Natural killer cell (primary cell): ENCODE measurements around the gene LLGL1. TPM values are rescaled to one million over a fixed set of nuclear protein-coding genes. Genes with fewer than 3 reads are reported as not detected.

Source experiments
- ATAC-seq, 3 donors: fragments of 150-1000 bp in 2 of 3; fragments of 200-7000 bp in 1 of 3; cut with Tn5 transposase; 1 replicate in 1 of 3; 2 replicates in 2 of 3; pipeline ENCODE4 v1.10.0; 2021; ENCODE audit warnings: mild to moderate bottlenecking in 2 of 3, moderate library complexity in 2 of 3
- DNase-seq, 2 donors: peaks; one replicate each; pipeline versions ENCODE4 v3.0.0 to v3.0.0-alpha.2; 2013 to 2021; ENCODE audit warnings: mixed read lengths in 1 of 2
- H3K27ac ChIP-seq: one replicate; pipeline ENCODE4 v1.5.1; 2013; ENCODE audit warnings: mild to moderate bottlenecking, low read length
- H3K27me3 ChIP-seq: one replicate; pipeline ENCODE4 v1.6.1; 2013; ENCODE audit warnings: low read length; ENCODE audit not compliant: control insufficient read depth, insufficient read depth
- H3K36me3 ChIP-seq: one replicate; pipeline ENCODE4 v1.6.1; 2013; ENCODE audit warnings: low read length; ENCODE audit not compliant: control insufficient read depth, insufficient read depth
- H3K4me1 ChIP-seq: one replicate; pipeline ENCODE4 v1.6.1; 2013; ENCODE audit warnings: low read length; ENCODE audit not compliant: control insufficient read depth, insufficient read depth
- H3K4me3 ChIP-seq: one replicate; pipeline ENCODE4 v1.5.1; 2013; ENCODE audit warnings: low read length
- H3K9me3 ChIP-seq: one replicate; pipeline ENCODE4 v1.6.1; 2013; ENCODE audit warnings: low read length; ENCODE audit not compliant: control insufficient read depth, insufficient read depth
- H3K27ac Mint-ChIP-seq, 2 donors: one replicate each; pipeline ENCODE4 v1.8.0; 2022; ENCODE audit warnings: mild to moderate bottlenecking in 2 of 2, mixed read lengths in 2 of 2, moderate library complexity in 1 of 2
- H3K27me3 Mint-ChIP-seq, 2 donors: one replicate each; pipeline ENCODE4 v1.8.0; 2022; ENCODE audit warnings: low read depth in 2 of 2, mixed read lengths in 2 of 2
- H3K36me3 Mint-ChIP-seq: one replicate; pipeline ENCODE4 v1.8.0; 2022; ENCODE audit warnings: mixed read lengths
- H3K4me1 Mint-ChIP-seq, 2 donors: one replicate each; pipeline ENCODE4 v1.8.0; 2022; ENCODE audit warnings: mixed read lengths in 2 of 2
- H3K4me3 Mint-ChIP-seq: one replicate; pipeline ENCODE4 v1.8.0; 2022; ENCODE audit warnings: mild to moderate bottlenecking, moderate library complexity, mixed read lengths
- H3K9me3 Mint-ChIP-seq, 2 donors: one replicate each; pipeline ENCODE4 v1.8.0; 2022; ENCODE audit warnings: mixed read lengths in 2 of 2
- CTCF ChIP-seq: fragments of 200-600 bp; IDR thresholded peaks from one replicate; pipeline ENCODE4 v1.8.0; 2022; ENCODE audit warnings: antibody characterized with exemption
- WGBS: methylation state at CpG from one replicate; pipeline ENCODE4 v1.1.7; 2013; ENCODE audit warnings: missing lambda C conversion rate; ENCODE audit not compliant: insufficient coverage; 5-methylcytosine and 5-hydroxymethylcytosine counted together
- intact Hi-C: fragments of 100-400 bp; cut with micrococcal nuclease; formaldehyde crosslinking; loops from one replicate; pipeline ENCODE4 v1.14.2; 2022
- total RNA-seq, 4 donors: library from RNA; stranded (reverse); fragments of 120-200 nt in 1 of 4; gene quantifications; one replicate each; pipeline versions ENCODE4 v1.2.3 to v1.2.4, GENCODE V29; 2013 to 2022

Gene LLGL1
- total RNA-seq, 3 donors from 2014 or later (not counting 1 experiment from before 2014, with no cell fraction given), result 19.7 to 26.2 (median 25.8) TPM

GRCh38 chr17:18270046-18270931 lies 44.9 kb downstream of the LLGL1 start:
- Histone ChIP-seq H3K27me3 (no peaks in the 10 kb centered on the region), H3K27ac (no peak overlapping the region), H3K36me3 (peaks cover 7% of the 10 kb centered on the region), H3K4me3 (no peak overlapping the region), H3K4me1 (peaks cover 20% of the 10 kb centered on the region), H3K9me3 (no peaks in the 10 kb centered on the region)
- Mint-ChIP-seq H3K4me3 (no peak overlapping the region), H3K27me3 (no peaks in the 10 kb centered on the region), H3K4me1 (no peaks in the 10 kb centered on the region), H3K36me3 (no peaks in the 10 kb centered on the region), H3K9me3 (no peaks in the 10 kb centered on the region), H3K27ac (no peak overlapping the region)
- no peak for DNase-seq
- no peak for ATAC-seq
- WGBS, result 92% methylated on average over 13 of the region's 14 CpGs
- intact Hi-C loops, result no loop called here
- TF ChIP-seq CTCF, result no peak

- DNase-seq (no peak), ATAC-seq (no peak)
- Histone ChIP-seq H3K27me3 (no peaks in the 10 kb centered on the region), H3K27ac (no peak overlapping the region), H3K36me3 (peaks cover 54% of the 10 kb centered on the region), H3K4me1 (no peaks in the 10 kb centered on the region), H3K4me3 (no peak overlapping the region), H3K9me3 (no peaks in the 10 kb centered on the region)
- WGBS, result 100% methylated on average over 1 of the region's 1 CpG
- Mint-ChIP-seq H3K9me3 (no peaks in the 10 kb centered on the region), H3K36me3 (no peaks in the 10 kb centered on the region), H3K4me1 (no peaks in the 10 kb centered on the region), H3K27me3 (no peaks in the 10 kb centered on the region), H3K27ac (no peak overlapping the region), H3K4me3 (no peak overlapping the region)
- intact Hi-C loops, result no loop called here
- no peak for TF ChIP-seq CTCF
Observed at GRCh38 chr17:18277076-18277475, 51.6 kb downstream of the LLGL1 start.

GRCh38 chr17:18278867-18279266 lies 53.4 kb downstream of the LLGL1 start:
- no peaks in the 10 kb centered on the region for H3K9me3 Mint-ChIP-seq
- peaks cover 66% of the 10 kb centered on the region for H3K36me3 ChIP-seq
- H3K9me3 ChIP-seq, result no peaks in the 10 kb centered on the region
- no peak for TF ChIP-seq CTCF
- H3K27ac Mint-ChIP-seq, result no peak overlapping the region
- no peaks in the 10 kb centered on the region for H3K4me1 Mint-ChIP-seq
- 92% methylated on average over 3 of the region's 3 CpGs for WGBS
- no peak overlapping the region for H3K4me3 ChIP-seq
- H3K4me1 ChIP-seq, result no peaks in the 10 kb centered on the region
- no peak for DNase-seq
- H3K27ac ChIP-seq, result no peak overlapping the region
- H3K36me3 Mint-ChIP-seq, result no peaks in the 10 kb centered on the region
- ATAC-seq, result no peak
- intact Hi-C loops, result no loop called here
- H3K4me3 Mint-ChIP-seq, result no peak overlapping the region
- H3K27me3 Mint-ChIP-seq, result no peaks in the 10 kb centered on the region
- no peaks in the 10 kb centered on the region for H3K27me3 ChIP-seq

GRCh38 chr17:18280249-18280648 lies 54.8 kb downstream of the LLGL1 start:
- no peak overlapping the region for H3K27ac Mint-ChIP-seq
- WGBS, result 99% methylated on average over 4 of the region's 4 CpGs
- H3K9me3 Mint-ChIP-seq, result no peaks in the 10 kb centered on the region

More at GRCh38 chr17:18280249-18280648, 54.8 kb downstream of the LLGL1 start:
- peaks cover 69% of the 10 kb centered on the region for H3K36me3 ChIP-seq
- no peak overlapping the region for H3K27ac ChIP-seq
- intact Hi-C loops, result no loop called here
- DNase-seq (no peak), ATAC-seq (no peak)
- H3K4me3 ChIP-seq, result no peak overlapping the region
- no peak overlapping the region for H3K4me3 Mint-ChIP-seq
- H3K27me3 Mint-ChIP-seq, result no peaks in the 10 kb centered on the region
- no peaks in the 10 kb centered on the region for H3K9me3 ChIP-seq
- no peaks in the 10 kb centered on the region for H3K4me1 Mint-ChIP-seq
- no peaks in the 10 kb centered on the region for H3K27me3 ChIP-seq
- no peaks in the 10 kb centered on the region for H3K4me1 ChIP-seq
- no peaks in the 10 kb centered on the region for H3K36me3 Mint-ChIP-seq
- TF ChIP-seq CTCF, result no peak
